Measurements from ENCODE around the gene ANKLE2.

Gene ANKLE2

GRCh38 chr12:132774646-132775275 lies 13.1 kb upstream of the ANKLE2 start:
- H2BK120ac ChIP-seq (ENCODE audit: insufficient read depth, low read length, poor library complexity): no peak overlapping the region
- no peaks in the 10 kb centered on the region for H3K27me3 ChIP-seq (ENCODE audit: insufficient read depth, low read length)
- no peak overlapping the region for H2BK5ac ChIP-seq (ENCODE audit: low read depth, low read length, poor library complexity)
- H4K91ac ChIP-seq (ENCODE audit: low read depth, low read length): no peak overlapping the region
- no CpG with 5 or more reads among the region's 30 CpGs for WGBS (ENCODE audit: extremely low coverage, insufficient coverage, insufficient read length)
- H3K9me3 ChIP-seq (ENCODE audit: insufficient read depth, low read depth, low read length): peaks cover 6% of the 10 kb centered on the region
- H3K79me2 ChIP-seq (ENCODE audit: control insufficient read depth, insufficient read depth, low read length, poor library complexity): no peaks in the 10 kb centered on the region
- H3K9ac ChIP-seq (ENCODE audit: low read length): no peak overlapping the region
- H2AFZ ChIP-seq (ENCODE audit: insufficient read depth, low read length, poor library complexity): no peak overlapping the region
- no peaks in the 10 kb centered on the region for H3K4me1 ChIP-seq (ENCODE audit: control insufficient read depth in 1 of 2, insufficient read depth in 2 of 2, low read length in 2 of 2)
- H3K27ac ChIP-seq (ENCODE audit: low read depth, low read length): no peak overlapping the region
- no peak overlapping the region for H4K12ac ChIP-seq (ENCODE audit: low read depth, low read length)
- H3K14ac ChIP-seq (ENCODE audit: low read length): no peak overlapping the region
- no peak overlapping the region for H3K18ac ChIP-seq (ENCODE audit: low read length)
- no peak overlapping the region for H3K4me3 ChIP-seq (ENCODE audit: low read depth, low read length)
- H3K36me3 ChIP-seq (ENCODE audit: control insufficient read depth in 1 of 2, insufficient read depth in 2 of 2, low read length in 2 of 2): peaks cover 70 to 80% of the 10 kb centered on the region in 2 experiments
- no peak for DNase-seq
- no peak overlapping the region for H4K8ac ChIP-seq (ENCODE audit: low read depth, low read length)
- H3K4me2 ChIP-seq (ENCODE audit: low read length): no peak overlapping the region
- no peak overlapping the region for H2BK12ac ChIP-seq (ENCODE audit: low read length)
- H3K4ac ChIP-seq (ENCODE audit: low read depth, low read length): no peak overlapping the region
- H3K23ac ChIP-seq (ENCODE audit: low read length): no peak overlapping the region
- no peak overlapping the region for H2AK5ac ChIP-seq (ENCODE audit: low read length)
- no peaks in the 10 kb centered on the region for H3K79me1 ChIP-seq (ENCODE audit: low read length)

GRCh38 chr12:132774159-132774558 lies 12.5 kb upstream of the ANKLE2 start:
- H3K4me2 ChIP-seq (ENCODE audit: low read length): no peak overlapping the region
- H3K79me1 ChIP-seq (ENCODE audit: low read length): no peaks in the 10 kb centered on the region
- no peak overlapping the region for H4K12ac ChIP-seq (ENCODE audit: low read depth, low read length)
- H3K27ac ChIP-seq (ENCODE audit: low read depth, low read length): no peak overlapping the region
- no peak overlapping the region for H3K14ac ChIP-seq (ENCODE audit: low read length)
- H3K36me3 ChIP-seq (ENCODE audit: control insufficient read depth in 1 of 2, insufficient read depth in 2 of 2, low read length in 2 of 2): peaks cover 71 to 83% of the 10 kb centered on the region in 2 experiments
- no peak overlapping the region for H2AFZ ChIP-seq (ENCODE audit: insufficient read depth, low read length, poor library complexity)
- H3K4ac ChIP-seq (ENCODE audit: low read depth, low read length): no peak overlapping the region
- peaks cover 4% of the 10 kb centered on the region for H3K9me3 ChIP-seq (ENCODE audit: insufficient read depth, low read depth, low read length)
- no peak for DNase-seq
- no peak overlapping the region for H2BK5ac ChIP-seq (ENCODE audit: low read depth, low read length, poor library complexity)
- no peak overlapping the region for H3K9ac ChIP-seq (ENCODE audit: low read length)
- no peak overlapping the region for H2BK120ac ChIP-seq (ENCODE audit: insufficient read depth, low read length, poor library complexity)
- no peak overlapping the region for H3K23ac ChIP-seq (ENCODE audit: low read length)
- no CpG with 5 or more reads among the region's 18 CpGs for WGBS (ENCODE audit: extremely low coverage, insufficient coverage, insufficient read length)
- H3K4me3 ChIP-seq (ENCODE audit: low read depth, low read length): no peak overlapping the region
- H3K27me3 ChIP-seq (ENCODE audit: insufficient read depth, low read length): no peaks in the 10 kb centered on the region
- H3K79me2 ChIP-seq (ENCODE audit: control insufficient read depth, insufficient read depth, low read length, poor library complexity): no peaks in the 10 kb centered on the region
- H4K8ac ChIP-seq (ENCODE audit: low read depth, low read length): no peak overlapping the region
- H3K18ac ChIP-seq (ENCODE audit: low read length): no peak overlapping the region
- H4K91ac ChIP-seq (ENCODE audit: low read depth, low read length): no peak overlapping the region
- no peak overlapping the region for H2AK5ac ChIP-seq (ENCODE audit: low read length)
- no peaks in the 10 kb centered on the region for H3K4me1 ChIP-seq (ENCODE audit: control insufficient read depth in 1 of 2, insufficient read depth in 2 of 2, low read length in 2 of 2)
- H2BK12ac ChIP-seq (ENCODE audit: low read length): no peak overlapping the region

GRCh38 chr12:132773077-132773955 lies 11.7 kb upstream of the ANKLE2 start:
- Histone ChIP-seq H2BK120ac (ENCODE audit: insufficient read depth, low read length, poor library complexity) (no peak overlapping the region), H2AFZ (ENCODE audit: insufficient read depth, low read length, poor library complexity) (no peak overlapping the region), H3K18ac (ENCODE audit: low read length) (no peak overlapping the region), H3K36me3 (ENCODE audit: control insufficient read depth in 1 of 2, insufficient read depth in 2 of 2, low read length in 2 of 2) (peaks cover 70 to 85% of the 10 kb centered on the region in 2 experiments), H3K79me1 (ENCODE audit: low read length) (no peaks in the 10 kb centered on the region), H3K4me1 (ENCODE audit: control insufficient read depth in 1 of 2, insufficient read depth in 2 of 2, low read length in 2 of 2) (no peaks in the 10 kb centered on the region), H3K4me3 (ENCODE audit: low read depth, low read length) (no peak overlapping the region), H3K9ac (ENCODE audit: low read length) (no peak overlapping the region), H3K27me3 (ENCODE audit: insufficient read depth, low read length) (no peaks in the 10 kb centered on the region), H3K4ac (ENCODE audit: low read depth, low read length) (no peak overlapping the region), H2AK5ac (ENCODE audit: low read length) (no peak overlapping the region), H4K12ac (ENCODE audit: low read depth, low read length) (no peak overlapping the region), H4K8ac (ENCODE audit: low read depth, low read length) (no peak overlapping the region), H2BK12ac (ENCODE audit: low read length) (no peak overlapping the region), H3K4me2 (ENCODE audit: low read length) (no peak overlapping the region), H3K23ac (ENCODE audit: low read length) (no peak overlapping the region), H3K79me2 (ENCODE audit: control insufficient read depth, insufficient read depth, low read length, poor library complexity) (no peaks in the 10 kb centered on the region), H3K27ac (ENCODE audit: low read depth, low read length) (no peak overlapping the region), H2BK5ac (ENCODE audit: low read depth, low read length, poor library complexity) (no peak overlapping the region), H3K14ac (ENCODE audit: low read length) (no peak overlapping the region), H3K9me3 (ENCODE audit: insufficient read depth, low read depth, low read length) (peaks cover 4% of the 10 kb centered on the region), H4K91ac (ENCODE audit: low read depth, low read length) (no peak overlapping the region)
- WGBS (ENCODE audit: extremely low coverage, insufficient coverage, insufficient read length): no CpG with 5 or more reads among the region's 41 CpGs
- no peak for DNase-seq

GRCh38 chr12:132772606-132773005 lies 11.0 kb upstream of the ANKLE2 start:
- WGBS (ENCODE audit: extremely low coverage, insufficient coverage, insufficient read length): no CpG with 5 or more reads among the region's 14 CpGs
- H2BK5ac ChIP-seq (ENCODE audit: low read depth, low read length, poor library complexity): no peak overlapping the region
- no peaks in the 10 kb centered on the region for H3K79me1 ChIP-seq (ENCODE audit: low read length)
- peaks cover 4% of the 10 kb centered on the region for H3K9me3 ChIP-seq (ENCODE audit: insufficient read depth, low read depth, low read length)
- no peak overlapping the region for H3K9ac ChIP-seq (ENCODE audit: low read length)
- H2AFZ ChIP-seq (ENCODE audit: insufficient read depth, low read length, poor library complexity): no peak overlapping the region
- H4K12ac ChIP-seq (ENCODE audit: low read depth, low read length): no peak overlapping the region
- no peak overlapping the region for H3K4me3 ChIP-seq (ENCODE audit: low read depth, low read length)
- no peak overlapping the region for H4K8ac ChIP-seq (ENCODE audit: low read depth, low read length)
- DNase-seq: no peak
- H3K23ac ChIP-seq (ENCODE audit: low read length): no peak overlapping the region
- H3K14ac ChIP-seq (ENCODE audit: low read length): no peak overlapping the region
- no peak overlapping the region for H4K91ac ChIP-seq (ENCODE audit: low read depth, low read length)
- H2BK12ac ChIP-seq (ENCODE audit: low read length): no peak overlapping the region
- no peak overlapping the region for H3K18ac ChIP-seq (ENCODE audit: low read length)
- no peaks in the 10 kb centered on the region for H3K4me1 ChIP-seq (ENCODE audit: control insufficient read depth in 1 of 2, insufficient read depth in 2 of 2, low read length in 2 of 2)
- no peaks in the 10 kb centered on the region for H3K79me2 ChIP-seq (ENCODE audit: control insufficient read depth, insufficient read depth, low read length, poor library complexity)
- no peak overlapping the region for H3K4ac ChIP-seq (ENCODE audit: low read depth, low read length)
- no peaks in the 10 kb centered on the region for H3K27me3 ChIP-seq (ENCODE audit: insufficient read depth, low read length)
- H3K4me2 ChIP-seq (ENCODE audit: low read length): no peak overlapping the region
- H2AK5ac ChIP-seq (ENCODE audit: low read length): no peak overlapping the region
- peaks cover 67 to 83% of the 10 kb centered on the region in 2 experiments for H3K36me3 ChIP-seq (ENCODE audit: control insufficient read depth in 1 of 2, insufficient read depth in 2 of 2, low read length in 2 of 2)
- H3K27ac ChIP-seq (ENCODE audit: low read depth, low read length): no peak overlapping the region
- H2BK120ac ChIP-seq (ENCODE audit: insufficient read depth, low read length, poor library complexity): no peak overlapping the region

Data from trophoblast cell (in vitro differentiated cells and primary cell).